Activated CD4-positive, alpha-beta T cell treated with anti-CD3 and anti-CD28 coated beads, Interleukin-2, amount 50 U/mL, for 24 hours (primary cell): ENCODE measurements around the gene CCL7.
"Not testable (repeated sequence)": the region's sequence is repeated elsewhere in the genome, so short reads cannot be mapped to it uniquely, and the experiment has no call there.

Experiments used
- DNase-seq, 2 donors: peaks; one replicate each; pipeline ENCODE4 v3.0.0-alpha.2; 2020; ENCODE audit warnings: low read depth in 1 of 2, low spot score in 1 of 2

The CCL7 gene

DNA sequence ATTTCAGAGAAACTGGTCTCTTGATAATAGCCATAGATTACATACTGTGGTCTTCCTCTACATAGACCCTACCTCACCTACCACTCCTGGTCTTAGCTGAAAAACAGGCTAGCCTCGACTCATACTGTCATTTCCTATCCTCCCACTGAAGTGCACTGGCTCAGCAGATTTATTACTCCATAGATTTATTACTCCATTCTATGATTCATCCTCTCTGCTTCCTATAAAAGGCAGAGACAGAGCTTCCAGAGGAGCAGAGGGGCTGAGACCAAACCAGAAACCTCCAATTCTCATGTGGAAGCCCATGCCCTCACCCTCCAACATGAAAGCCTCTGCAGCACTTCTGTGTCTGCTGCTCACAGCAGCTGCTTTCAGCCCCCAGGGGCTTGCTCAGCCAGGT lies at the start of gene CCL7:
Gene CCL7, plus strand, starts transcription at position 253 of the 400 bp plus-strand sequence. Its CDS starts 70 bp downstream, at position 323.
- DNase-seq = no peak

DNA sequence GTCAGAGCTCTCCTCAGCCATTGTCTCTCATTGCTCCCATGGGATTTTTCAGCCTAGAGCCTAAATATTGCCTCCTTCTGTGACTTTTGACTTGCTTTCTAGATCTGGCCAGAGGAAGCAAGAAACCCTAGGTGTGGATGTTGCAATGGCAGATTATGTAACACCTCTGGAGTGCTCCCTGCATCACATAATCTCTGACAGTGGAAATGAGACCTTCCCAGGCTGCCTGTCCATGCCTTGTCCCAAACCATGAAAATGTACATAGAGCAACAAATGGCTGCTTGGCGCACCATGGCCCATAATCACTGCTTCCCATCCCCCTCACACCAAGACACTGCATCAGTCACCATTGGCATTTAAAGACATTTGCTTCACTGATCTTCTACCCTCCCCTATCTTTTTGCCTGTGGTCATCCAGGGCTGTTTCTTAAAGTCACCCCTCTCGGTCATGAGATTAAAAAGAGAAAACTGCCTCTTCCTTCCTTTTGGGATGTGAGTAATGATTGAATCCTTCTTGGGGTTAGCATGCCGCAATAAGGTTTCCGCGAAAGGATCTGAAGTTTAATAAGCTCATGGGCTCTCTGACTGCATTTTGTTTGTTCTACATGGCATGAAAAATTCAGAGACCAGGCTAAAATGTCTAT lies 49.1 kb upstream of the CCL7 start:
- no peak for DNase-seq

DNA sequence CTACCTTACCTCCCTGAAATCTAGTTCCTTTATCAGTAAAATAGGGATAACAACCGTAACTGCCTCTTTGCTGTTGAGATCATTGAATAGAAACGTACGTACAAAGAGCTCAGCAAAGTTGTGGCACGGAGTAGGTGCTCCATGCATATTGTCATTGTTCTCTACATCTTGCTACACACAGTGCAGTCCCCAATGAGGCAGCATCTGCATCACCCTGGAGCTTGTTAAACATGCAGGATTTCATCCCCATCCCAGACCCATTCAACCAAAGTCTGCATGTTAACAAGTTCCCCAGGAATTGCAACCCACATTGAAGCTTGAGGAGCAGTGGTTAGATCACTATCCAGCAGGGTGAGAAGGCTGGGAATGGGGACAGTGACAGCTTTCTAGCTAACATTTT lies 48.6 kb upstream of the CCL7 start:
- DNase-seq = no peak

DNA sequence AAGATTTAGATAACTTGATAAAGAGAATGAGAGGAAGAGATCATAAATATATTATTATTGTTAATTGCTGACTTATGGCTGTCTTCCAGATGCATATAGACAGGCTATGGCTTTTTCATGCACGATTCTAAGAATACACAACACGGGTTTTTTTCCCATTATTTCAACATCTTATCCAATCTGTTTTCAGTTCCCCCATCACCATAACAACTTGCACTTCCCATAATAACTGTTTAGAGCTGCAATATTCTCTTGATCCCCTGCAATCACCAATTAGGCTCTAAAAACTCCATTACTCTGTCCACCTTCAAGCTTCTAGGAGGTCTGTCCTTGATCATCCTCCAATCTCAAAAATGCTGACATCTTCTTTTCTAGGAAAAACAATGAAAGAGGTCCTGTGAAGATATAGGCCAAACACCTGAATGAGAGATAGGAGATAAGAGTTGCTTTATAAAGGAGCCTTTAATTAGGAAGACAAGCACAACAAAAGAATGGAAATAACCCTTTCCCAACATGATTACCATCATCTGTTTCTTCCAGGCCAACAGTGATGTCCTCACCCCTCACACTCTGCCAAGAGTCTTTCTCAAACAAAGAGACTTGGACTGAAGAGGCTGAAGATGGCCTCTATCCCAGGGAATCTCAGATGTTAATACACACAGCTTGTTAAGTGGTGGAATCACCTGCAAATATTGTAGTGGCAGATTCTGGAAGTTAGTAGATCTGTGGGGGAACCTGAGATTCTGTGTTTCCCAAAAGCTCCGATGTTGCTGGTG lies 47.1 kb upstream of the CCL7 start:
- DNase-seq = no peak

DNA sequence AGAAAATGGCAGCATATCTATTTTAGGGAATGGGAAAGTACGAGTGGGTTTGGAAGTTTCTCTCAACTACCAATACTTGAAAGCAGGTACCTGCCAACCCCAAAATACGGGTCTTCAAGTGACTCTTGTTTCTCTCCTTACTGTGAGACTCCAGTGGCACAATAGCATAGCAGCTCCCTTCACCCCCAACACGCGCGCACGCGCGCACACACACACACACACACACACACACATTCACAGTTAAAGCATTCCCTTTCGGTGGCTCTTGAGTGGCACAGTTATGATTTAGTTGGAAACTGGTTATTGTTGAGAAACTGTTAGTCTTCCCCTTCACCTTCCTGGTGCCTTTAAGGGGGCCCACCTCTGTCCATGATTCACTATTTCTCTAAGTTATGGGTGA lies 45.0 kb upstream of the CCL7 start:
- DNase-seq = no peak

DNA sequence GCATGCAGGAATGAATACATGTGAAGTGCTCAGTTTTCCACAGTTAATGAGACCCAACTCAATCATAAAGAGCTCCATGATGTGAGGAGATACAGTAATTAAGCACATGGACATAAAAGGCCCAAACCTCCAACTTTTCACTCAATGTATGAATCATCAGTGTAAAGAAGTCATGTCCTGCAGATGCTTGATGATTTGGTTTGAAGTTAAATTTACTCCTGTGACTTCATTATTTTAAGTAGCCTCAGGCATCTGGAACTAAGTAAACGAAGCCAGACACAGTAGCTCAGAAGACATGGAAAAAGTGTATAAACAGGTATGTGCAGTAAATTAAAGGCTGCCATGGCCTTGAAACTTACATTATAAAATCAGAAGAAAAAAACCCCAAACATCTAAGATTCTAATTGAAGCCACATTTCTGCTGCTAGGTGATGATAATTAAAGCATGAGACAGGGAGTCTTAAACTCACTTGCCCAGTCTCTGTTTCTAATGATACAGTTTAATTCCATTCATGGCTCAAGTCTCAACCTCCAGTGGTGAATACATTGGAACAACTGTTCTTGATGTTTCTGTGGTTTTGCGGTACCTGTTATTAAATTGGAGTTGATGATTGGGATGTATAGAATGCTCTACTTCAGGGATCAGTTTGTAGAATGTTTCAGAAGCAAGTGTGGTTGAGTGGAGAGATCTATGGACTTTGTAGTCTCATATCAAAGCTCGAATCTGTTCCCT lies 43.8 kb upstream of the CCL7 start:
- DNase-seq = no peak

DNA sequence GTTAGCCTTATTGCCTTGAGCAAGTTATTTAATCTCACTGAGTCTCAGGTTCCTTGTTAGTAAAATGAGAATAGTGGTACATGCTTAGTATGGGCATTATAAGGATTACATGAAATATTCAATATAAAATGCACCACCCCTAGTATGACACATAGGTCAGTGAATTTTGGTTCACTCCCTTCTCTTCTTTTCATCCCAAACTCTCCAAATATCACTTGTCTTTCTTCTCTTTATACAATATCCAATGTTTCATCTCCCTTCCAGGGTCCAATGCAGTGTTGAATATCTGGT lies 43.3 kb upstream of the CCL7 start:
- no peak for DNase-seq

DNA sequence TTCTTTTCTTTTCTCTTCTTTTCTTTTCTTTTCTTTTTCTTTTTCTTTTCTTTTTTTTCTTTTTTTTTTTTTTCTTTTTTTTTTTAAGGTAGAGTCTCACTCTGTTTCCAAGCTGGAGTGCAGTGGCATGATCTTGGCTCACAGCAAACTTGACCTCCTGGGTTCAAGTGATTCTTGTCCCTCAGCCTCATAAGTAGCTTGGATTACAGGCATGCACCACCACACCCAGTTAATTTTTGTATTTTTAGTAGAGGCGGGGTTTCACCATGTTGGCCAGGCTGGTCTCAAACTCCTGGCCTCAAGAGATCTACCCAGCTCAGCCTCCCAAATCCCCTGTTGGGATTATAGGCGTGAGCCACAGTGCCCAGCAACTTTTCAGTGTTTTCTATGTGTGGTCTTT lies 42.7 kb upstream of the CCL7 start:
- DNase-seq = not testable (repeated sequence)

DNA sequence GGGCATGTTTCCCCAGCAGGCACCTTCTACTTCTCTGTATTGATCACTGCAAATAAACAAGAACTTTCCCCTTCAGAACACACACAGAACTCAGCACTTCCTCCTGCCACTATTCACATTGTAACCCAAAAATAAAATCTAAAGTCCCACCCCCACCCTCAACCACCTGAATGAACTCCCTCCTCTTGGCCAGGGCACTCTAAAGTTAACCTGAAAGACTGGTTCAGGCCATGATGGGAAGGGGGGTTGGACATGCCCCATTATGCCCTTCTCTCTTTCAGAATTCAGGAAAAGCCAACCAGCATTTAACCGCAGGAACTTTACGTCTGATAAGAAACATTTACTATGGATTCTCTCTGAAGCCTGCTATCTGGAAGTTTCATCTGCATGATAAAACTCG lies 42.3 kb upstream of the CCL7 start:
- no peak for DNase-seq

DNA sequence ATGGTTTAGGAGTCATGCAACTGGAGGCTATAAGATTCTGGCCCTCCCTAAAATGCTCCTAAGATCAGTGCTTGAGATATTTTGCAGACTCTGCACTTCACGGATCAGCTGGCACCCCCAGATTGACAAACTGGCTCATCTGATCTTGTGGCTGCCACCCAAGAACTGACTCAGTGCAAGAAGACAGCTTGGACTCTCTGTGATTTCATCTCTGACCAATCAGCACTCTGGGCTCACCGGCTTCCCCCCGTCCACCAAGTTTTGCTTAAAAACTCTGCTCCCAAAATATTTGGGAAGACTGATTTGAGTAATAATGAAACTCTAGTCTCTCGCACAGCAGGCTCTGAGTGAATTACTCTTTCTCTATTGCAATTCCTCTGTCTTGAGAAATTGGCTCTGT lies 41.2 kb upstream of the CCL7 start:
- DNase-seq = no peak

DNA sequence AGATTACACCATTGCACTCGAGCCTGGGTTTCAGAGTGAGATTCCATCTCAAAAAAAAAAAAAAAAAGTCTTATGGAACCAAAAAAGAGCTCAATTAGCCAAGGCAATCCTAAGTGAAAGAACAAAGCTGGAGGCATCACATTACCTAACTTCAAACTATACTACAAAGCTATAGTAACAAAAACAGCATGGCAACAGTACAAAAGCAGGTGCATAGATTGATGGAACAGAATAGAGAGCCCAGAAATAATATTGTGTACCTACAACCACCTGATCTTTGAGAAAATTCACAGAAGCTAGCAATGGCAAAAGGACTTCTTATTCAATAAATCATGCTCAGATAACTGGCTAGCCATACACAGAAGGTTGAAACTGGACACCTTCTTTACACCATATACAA lies 39.7 kb upstream of the CCL7 start:
- DNase-seq = no peak

DNA sequence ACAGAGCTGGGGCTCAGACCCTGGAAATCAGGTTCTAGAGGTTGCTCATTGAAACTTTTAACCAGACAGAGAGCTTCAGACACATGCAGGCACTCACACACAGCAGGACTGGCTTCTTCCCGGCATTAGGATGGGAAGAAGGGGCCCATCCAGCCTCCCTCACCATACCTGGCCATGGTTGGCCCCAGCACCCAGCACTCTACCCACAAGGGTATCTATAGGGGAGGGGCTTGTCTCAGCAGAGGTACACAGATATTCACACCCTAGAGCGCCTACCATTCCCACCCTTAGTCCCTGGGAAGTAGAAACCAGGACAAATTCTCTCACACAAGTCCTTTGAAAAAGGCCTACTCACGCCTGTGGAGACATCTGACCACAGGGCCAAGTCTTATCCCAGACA lies 35.4 kb upstream of the CCL7 start:
- DNase-seq = no peak

DNA sequence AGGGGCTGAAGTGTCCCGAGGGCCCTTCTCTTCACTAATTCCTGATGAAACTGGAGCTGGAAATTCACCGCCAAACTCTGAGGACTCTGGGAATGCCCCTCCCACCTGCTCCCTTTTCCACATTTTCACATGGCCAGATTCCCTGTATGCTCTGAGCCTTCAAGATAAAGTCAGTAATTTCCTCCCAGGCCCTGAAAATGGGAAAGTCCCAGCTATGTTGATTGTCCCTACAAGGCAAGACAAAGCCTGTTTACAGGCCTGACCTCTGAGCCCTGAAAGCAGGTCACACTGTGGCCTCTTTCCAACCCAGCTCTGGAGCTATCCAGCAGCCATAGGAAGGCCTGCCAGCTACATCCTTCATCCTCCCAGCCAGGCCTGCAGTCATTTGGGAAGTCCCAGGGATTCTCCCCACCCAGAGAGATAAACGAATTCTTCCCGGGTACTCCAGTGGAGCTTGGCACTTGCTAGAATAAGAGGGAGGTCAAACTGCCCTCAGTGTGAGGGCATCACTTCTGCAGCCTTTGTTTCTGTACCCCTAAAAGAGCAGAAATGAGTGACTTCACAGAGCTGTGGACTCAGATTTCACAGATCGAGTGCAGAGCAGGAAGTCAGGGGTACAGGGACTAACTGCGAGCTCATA lies 34.5 kb upstream of the CCL7 start:
- no peak for DNase-seq

DNA sequence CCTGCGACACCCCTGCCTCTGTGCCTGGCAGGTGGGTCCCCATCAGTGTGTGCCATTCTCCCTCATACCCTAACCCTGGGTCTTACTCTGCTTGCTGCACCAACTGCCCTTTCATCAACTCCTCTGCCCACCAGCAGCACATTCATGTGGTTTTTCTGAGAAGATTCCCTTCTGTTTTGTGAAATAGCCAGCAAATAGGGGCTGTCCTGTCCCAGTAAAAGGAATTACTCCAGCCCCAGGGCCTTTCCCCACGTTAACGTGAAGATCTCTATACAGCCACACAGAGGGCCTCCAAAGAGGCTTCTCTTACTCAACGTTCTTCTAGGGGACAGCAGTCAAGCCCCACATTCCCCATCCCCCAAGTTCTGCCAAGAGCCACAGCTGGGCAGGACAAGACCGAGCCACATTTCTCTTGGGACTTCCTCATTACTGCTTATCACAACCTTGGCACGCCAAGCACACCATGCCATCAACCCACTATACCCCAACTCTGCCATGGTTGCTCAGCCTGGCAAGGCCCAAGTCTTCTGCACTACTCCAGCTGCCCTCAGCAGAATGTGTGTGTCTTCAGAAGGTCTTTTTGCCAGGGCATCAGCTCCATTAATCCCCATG lies 33.6 kb upstream of the CCL7 start:
- no peak for DNase-seq

DNA sequence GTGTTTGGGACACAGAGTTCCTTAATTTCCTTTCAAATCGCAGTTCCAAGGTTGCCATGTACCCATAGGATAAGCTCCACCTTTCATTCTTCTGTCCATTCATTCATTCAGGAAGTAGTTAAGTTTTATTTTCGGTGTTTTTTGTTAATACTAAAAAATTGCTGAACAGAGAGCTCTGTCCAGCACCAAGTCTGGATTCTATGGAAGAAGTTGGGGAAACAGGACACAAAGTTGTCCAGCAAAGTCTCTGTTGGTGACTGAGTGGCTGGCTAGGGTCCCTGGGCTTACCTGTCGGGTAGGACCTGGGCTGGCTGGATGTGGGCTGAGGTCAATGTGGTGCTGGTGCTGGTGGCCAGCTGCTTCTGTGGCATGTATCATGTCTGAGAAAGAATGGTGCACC lies 32.6 kb upstream of the CCL7 start:
- no peak for DNase-seq

DNA sequence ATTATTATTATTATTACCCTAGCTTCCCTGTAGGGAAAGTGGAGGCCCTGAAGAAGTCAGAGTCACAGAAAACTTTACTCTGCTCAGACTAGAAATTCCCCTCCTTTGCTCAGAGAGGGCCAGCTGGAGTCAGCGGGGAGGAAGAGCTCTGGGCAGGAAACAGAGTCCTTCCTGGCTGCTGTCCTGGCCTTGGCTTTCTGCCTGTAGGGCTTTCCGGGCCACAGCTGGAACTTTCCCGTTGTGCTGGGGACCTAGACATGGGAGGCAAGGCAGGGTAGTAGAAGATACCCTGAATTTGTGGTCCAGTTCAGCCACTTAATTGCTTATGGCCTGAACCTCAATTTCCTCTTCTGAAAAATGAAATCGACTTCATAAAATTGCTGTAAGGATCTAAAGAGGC lies 29.0 kb upstream of the CCL7 start:
- DNase-seq = no peak

DNA sequence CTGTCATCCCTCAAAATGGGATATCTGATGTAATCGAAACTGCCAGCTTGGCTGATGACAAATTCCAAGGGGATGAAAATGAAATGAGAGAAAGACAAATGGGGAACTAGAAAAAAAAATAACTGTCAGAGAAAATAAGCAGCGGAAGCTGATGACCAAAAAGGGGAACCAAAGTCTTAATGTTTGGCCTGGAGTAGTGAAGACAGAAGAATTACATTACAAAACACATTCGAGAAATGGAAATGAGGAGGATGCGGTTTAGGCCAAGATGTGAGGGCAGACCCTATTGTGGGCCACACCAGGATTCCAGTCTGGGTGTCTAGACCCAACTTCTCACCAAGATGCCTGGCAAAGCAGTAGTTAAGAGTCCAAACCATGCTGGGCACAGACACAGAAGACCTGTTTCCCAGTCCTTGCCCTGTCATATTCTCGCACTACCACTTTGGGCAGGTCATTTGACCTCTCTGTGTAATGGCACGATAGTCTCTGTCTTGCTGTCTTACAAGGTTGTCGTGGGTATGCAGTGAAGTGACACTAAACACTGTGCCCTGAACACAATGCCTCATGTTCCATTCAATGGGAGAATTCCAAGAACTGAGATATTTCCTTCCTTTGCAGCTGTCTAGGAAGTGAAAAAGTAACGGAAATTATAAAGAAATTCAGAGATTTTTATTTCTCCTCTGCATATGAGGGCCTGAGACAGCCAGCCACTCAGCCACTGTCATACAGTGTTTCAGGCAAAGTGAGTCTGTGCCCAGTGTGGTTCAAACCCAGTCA lies 27.2 kb upstream of the CCL7 start:
- DNase-seq = no peak

DNA sequence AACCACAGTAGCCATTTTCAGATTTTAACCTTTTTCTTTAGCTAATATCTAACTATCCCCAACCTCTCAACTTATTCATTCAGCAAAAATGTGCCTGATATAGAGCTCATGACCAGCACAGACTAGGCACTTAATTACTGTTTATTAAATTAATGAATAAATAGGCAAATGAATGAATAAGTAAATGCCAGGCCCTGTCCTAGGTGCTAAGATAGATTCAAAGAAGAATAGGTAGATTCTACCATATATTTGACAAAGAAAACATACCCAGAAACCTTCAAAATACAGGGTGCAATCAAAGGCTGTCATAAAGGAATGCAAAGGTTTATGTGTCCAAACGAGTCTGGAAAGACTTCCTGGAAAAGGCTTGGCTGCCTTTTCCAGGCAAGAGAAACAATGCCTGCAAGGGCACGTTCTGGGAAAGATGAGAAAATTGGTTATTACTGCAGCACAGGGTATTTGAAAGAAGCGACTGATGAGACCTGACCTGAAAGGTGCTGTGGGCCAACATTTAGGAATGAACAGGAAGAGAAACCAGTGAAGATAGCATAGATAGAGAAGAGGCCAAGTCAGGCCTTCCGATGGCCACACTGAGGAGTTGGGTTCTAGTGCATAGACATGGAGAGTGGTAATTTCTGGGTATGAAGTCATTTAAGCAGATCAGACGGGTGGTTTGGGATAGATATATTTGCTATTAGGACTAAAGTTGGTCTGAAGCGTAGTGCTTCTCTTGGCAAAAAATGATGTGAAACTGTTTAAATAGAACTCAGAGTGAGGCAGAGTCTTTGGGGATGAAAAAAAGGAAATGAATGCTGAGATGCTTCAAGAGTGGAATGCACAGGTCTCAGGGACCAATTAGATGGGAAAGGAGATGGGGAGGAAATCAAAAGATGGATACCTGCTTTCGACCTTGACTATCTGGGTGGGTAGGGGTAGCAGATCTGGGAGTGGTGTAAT lies 26.4 kb upstream of the CCL7 start:
- no peak for DNase-seq

DNA sequence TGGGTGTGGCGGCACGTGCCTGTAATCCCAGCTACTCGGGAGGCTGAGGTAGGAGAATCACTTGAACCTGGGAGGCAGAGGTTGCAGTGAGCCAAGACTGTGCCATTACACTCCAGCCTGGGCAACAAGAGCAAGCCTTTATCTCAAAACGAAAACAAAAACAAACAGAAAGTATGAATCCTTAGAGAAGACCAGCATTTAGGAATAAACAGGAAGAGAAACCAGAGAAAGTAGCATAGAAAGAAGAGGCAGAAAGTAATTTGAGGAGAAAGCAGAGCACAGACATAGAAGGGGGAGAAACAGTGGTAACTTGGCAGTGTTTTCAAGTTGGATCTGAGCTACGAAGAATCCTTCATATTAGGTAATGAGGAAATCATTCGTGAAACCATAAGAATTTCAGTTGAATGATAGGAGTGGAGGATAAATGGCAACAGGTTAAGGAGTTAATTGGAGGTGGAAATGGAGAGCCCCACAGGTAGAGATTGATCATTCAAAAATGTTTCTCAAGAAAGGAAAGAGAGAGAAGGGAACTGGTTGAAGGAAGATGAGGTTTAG lies 24.6 kb upstream of the CCL7 start:
- DNase-seq = no peak
